Measurements from ENCODE around the gene PSMA6. TPM values are rescaled to one million over a fixed set of nuclear protein-coding genes. Genes with fewer than 3 reads are reported as not detected.
A peak's percentile ranks its signal among the peaks of the same experiment; 100 is the strongest.

PSMA6 gene
- total and polyA plus RNA-seq, 2 of the 13 experiments (the other 11 are each of a cell fraction or from before 2014, with no cell fraction given): 525 to 1,109 TPM

DNA sequence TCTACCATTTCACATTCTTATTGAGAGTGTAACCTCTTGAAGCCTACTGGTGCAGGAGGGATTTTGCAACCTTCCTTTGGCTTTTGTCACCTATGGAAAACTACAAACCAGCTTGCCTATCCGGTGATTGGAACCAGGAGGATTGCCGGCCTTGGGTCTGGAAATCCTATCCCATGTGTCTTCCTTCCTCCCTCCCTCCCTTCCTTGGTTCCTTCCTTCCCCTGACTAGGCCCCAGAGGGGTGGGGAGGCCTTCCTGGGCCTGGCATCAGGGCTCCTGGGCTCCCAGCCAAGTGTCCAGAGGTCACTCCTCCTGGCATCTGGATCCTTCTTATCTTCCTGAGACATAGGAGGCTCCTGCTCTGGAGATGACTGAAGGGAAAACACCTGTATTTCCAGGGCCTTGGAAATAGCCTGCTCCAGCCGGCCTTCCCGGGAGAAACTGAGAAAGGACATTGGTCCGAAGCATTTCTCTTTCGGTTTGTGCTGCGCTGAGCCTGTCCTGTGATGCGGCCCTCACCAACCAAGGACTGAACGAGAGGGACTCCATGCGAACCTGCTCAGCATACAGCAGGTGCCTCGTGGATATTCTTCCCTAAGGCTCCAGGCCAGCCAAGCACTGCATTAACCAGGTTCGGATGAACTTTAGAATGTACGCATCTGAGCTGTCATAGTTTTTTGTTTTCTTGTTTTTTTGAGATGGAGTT lies 43.4 kb downstream of the PSMA6 start (continued):
- TF ChIP-seq ZBTB46 (CRISPR knock-in tag; IDR thresholded peaks at IDR 0.05; ENCODE audit: borderline replicate concordance) (no peak; the same call in 1 of the 2 replicates), ZNF484 (CRISPR knock-in tag; IDR thresholded peaks at IDR 0.05; ENCODE audit: borderline replicate concordance, low read depth) (no peak), USF2 (IDR thresholded peaks at IDR 0.05; ENCODE audit: low read depth, low read length) (0 out of 2 replicates have a peak, but pooled peaks have one; percentile 1), USF2 (CRISPR knock-in tag; IDR thresholded peaks at IDR 0.05; ENCODE audit: borderline replicate concordance) (no peak), ZNF607 (CRISPR knock-in tag; IDR thresholded peaks at IDR 0.05; ENCODE audit: borderline replicate concordance) (no peak), SRF (IDR thresholded peaks at IDR 0.05; ENCODE audit: low read depth, low read length) (no peak), MZF1 (CRISPR knock-in tag; IDR thresholded peaks at IDR 0.05; ENCODE audit: borderline replicate concordance) (no peak), MYC (CRISPR knock-in tag; IDR thresholded peaks at IDR 0.05; ENCODE audit: borderline replicate concordance) (peak; percentile 65), SIN3A (IDR thresholded peaks at IDR 0.05; ENCODE audit: borderline replicate concordance, low read depth, low read length) (peak; percentile 37; the same call in 1 of the 2 replicates), ZNF773 (CRISPR knock-in tag; IDR thresholded peaks at IDR 0.05; ENCODE audit: borderline replicate concordance) (peak; percentile 12; the same call in 1 of the 2 replicates), FOXA3 (CRISPR knock-in tag; IDR thresholded peaks at IDR 0.05) (peak; percentile 3; the same call in 1 of the 2 replicates), ZNF878 (CRISPR knock-in tag; IDR thresholded peaks at IDR 0.05) (no peak), HCFC1 (IDR thresholded peaks at IDR 0.05; ENCODE audit: low read depth, low read length) (0 out of 2 replicates have a peak, but pooled peaks have one; percentile 20), GTF3A (CRISPR knock-in tag; conservative IDR thresholded peaks at IDR 0.05) (0 out of 2 replicates have a peak, but pooled peaks have one; percentile 32), ZNF556 (CRISPR knock-in tag; IDR thresholded peaks at IDR 0.05; ENCODE audit: borderline replicate concordance) (peak; percentile 69; the same call in 1 of the 2 replicates), ZNF101 (CRISPR knock-in tag; IDR thresholded peaks at IDR 0.05; ENCODE audit: borderline replicate concordance, low read depth) (no peak)
- TF ChIP-seq, protein P1, sequence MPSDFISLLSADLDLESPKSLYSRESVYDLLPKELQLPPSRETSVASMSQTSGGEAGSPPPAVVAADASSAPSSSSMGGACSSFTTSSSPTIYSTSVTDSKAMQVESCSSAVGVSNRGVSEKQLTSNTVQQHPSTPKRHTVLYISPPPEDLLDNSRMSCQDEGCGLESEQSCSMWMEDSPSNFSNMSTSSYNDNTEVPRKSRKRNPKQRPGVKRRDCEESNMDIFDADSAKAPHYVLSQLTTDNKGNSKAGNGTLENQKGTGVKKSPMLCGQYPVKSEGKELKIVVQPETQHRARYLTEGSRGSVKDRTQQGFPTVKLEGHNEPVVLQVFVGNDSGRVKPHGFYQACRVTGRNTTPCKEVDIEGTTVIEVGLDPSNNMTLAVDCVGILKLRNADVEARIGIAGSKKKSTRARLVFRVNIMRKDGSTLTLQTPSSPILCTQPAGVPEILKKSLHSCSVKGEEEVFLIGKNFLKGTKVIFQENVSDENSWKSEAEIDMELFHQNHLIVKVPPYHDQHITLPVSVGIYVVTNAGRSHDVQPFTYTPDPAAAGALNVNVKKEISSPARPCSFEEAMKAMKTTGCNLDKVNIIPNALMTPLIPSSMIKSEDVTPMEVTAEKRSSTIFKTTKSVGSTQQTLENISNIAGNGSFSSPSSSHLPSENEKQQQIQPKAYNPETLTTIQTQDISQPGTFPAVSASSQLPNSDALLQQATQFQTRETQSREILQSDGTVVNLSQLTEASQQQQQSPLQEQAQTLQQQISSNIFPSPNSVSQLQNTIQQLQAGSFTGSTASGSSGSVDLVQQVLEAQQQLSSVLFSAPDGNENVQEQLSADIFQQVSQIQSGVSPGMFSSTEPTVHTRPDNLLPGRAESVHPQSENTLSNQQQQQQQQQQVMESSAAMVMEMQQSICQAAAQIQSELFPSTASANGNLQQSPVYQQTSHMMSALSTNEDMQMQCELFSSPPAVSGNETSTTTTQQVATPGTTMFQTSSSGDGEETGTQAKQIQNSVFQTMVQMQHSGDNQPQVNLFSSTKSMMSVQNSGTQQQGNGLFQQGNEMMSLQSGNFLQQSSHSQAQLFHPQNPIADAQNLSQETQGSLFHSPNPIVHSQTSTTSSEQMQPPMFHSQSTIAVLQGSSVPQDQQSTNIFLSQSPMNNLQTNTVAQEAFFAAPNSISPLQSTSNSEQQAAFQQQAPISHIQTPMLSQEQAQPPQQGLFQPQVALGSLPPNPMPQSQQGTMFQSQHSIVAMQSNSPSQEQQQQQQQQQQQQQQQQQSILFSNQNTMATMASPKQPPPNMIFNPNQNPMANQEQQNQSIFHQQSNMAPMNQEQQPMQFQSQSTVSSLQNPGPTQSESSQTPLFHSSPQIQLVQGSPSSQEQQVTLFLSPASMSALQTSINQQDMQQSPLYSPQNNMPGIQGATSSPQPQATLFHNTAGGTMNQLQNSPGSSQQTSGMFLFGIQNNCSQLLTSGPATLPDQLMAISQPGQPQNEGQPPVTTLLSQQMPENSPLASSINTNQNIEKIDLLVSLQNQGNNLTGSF (CRISPR knock-in tag; IDR thresholded peaks at IDR 0.05): peak; percentile 37; the same call in 1 of the 2 replicates
- TF ChIP-seq, protein P2, sequence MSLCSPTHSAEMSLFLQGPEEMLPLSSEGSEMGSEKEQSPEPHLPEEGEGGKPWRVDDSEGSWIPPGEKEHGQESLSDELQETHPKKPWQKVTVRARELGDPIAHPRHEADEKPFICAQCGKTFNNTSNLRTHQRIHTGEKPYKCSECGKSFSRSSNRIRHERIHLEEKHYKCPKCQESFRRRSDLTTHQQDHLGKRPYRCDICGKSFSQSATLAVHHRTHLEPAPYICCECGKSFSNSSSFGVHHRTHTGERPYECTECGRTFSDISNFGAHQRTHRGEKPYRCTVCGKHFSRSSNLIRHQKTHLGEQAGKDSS (CRISPR knock-in tag; IDR thresholded peaks at IDR 0.05; ENCODE audit: borderline replicate concordance, low read depth): peak; percentile 74
